HG02884 (cell line): ENCODE measurements around the gene RSBN1L.

Experiments
- ATAC-seq: cut with Tn5 transposase; IDR thresholded peaks from one replicate; pipeline ENCODE4 v1.9.1; 2021; ENCODE audit warnings: mild to moderate bottlenecking, moderate library complexity; ENCODE audit not compliant: unreplicated experiment

Gene RSBN1L

DNA sequence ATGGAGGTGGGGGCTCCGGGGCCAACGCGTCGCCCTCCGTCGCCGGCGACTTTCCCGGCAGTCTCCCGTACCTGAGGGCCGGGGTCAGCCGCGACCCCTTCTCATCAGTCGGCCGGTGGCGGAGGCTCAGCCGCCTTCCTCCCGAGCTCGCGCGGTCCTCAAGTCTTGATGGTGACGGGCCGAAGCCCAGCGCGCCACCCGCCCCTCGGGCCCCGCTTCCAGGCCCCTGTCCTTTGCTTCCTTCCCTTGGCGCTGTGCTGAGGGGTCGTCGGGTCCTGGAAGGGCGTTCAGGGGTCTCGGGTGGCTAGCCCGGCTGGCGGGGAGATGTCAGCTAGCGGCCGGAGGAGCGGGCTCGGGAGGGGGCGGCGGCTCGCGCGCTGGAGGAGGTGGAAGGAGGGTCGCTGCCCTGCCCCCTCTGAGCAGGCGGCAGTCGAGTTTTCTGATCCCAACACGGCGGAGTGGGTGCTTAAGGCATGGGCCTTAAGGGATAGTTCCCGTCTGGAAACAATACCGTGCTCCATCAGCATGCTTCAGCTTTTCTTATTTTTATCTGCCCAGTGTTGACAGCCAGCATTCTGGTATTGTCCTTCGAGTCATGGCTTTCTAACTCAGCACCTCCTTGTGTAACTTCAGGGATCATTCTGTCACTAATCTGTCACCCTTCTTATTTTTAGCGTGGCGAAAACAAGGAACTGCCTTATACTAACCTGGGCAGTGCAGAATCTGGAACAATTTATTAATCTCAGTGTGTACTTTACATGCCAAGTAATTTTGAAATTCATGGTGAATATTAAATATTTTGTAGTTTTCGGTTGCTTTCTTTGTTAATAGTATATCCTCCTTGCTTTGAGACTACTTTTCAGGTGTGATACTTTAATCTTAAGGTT is 103.1 kb downstream of the RSBN1L start:
- no peak for ATAC-seq

DNA sequence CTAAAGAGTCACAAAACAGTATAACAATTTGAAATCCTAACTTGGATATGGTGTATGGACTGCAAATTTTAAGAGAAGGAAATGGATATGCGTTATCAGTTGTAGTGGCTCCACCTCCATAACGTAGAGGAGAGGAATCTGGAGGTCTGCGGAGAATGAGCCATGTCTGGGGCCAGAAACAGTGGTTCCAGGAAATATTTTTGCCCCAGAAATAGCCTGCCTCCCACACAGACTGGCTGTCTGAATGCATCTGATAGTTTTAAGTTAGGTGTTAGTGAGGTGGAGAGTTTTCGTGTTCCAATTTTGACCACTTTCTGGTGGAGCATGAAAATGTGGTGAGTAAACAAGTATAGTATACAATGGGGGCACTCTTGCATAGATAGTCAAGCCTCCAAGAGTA is 103.9 kb downstream of the RSBN1L start:
- peak; percentile 16 for ATAC-seq

DNA sequence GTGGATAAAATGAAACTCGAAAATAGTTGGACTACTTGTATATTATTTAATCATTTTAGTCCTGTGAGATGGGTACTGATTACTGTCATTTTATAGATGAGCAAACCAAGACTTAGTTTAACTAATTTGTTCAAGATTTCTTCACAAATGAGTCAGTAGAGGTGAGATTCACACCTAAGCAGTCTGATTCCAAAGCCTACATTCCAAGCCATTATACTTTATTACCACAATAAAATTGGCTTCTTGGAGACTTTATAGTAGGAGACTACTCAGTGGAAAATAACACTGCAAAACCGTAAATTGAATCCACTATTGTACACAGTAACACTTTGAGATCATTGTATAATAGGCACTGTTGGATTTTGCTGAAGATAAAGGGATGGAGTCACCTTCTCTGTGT is 104.5 kb downstream of the RSBN1L start:
- ATAC-seq: no peak

DNA sequence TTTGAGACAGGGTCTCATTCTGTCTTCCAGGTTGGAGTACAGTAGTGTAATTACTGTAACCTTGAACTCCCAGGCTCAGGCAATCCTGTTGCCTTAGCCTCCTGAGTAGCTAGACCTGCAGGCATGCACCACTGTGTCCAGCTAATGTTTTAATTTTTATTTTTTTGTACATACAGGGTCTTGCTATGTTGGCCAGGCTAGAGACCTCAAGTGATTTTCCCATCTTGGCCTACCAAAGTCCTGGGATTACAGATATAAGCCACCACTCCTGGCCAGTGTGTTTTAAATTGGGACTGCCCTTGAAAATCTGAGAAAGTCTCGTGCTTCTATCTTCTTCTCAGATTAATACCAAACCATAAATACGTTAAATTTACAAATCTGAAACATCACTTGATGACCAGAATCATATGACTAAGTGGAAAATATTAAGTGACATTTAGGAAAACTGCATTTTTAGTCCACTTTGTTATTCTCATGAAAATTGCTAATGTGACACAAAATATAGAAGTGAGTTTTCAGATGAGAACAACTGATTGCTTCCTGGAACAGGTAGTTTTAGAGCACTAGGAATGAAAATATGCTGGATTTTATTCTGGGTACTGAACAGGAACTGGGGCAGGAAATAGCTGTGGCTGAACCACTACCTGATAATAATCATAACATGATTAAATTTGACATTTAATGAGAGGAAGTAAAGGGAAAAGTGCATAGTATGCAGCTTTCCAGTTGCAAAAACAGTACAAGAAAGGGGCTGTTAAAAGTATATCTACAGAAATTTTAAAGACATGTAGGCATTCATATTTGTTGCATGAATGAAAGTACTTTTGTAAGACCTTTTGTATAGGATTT is 106.5 kb downstream of the RSBN1L start:
- ATAC-seq: no peak

DNA sequence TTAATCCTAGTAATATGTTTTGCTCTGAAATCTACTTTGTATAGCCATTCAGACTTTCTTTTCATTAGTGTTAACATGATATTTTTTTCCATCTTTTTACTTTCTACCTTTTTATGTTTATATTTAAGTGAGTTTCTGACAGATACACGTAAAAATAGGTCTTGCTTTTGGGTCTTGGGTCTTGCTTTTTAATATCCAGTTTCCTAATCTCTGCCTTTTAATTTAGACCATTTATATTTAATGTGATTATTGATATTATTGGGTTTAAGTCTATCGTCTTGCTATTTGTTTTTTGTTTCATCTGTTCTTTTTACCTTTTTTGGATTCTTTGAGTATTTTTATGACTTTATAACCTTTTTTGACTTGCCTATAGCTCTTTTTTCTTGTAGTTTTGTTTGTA is 110.2 kb downstream of the RSBN1L start:
- ATAC-seq: no peak

DNA sequence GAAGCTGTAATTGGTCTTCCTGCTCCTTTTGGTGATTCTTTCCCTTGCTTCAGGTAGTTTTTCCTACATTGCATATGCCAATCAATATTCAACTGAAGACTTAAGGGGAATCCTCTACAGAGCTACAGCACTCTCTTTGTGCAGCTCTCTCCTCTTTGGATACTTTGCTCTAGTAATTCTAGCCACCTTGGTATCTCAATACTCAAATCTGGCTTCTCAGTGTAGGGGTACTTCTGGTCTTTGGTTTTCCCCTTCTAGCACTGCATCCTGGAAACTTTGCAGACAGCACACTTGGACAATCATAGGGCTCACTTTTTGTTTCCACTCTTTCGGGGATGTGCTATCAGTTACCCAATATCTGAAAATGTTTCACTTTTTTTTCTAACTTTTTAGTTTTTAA is 112.3 kb downstream of the RSBN1L start:
- no peak for ATAC-seq

DNA sequence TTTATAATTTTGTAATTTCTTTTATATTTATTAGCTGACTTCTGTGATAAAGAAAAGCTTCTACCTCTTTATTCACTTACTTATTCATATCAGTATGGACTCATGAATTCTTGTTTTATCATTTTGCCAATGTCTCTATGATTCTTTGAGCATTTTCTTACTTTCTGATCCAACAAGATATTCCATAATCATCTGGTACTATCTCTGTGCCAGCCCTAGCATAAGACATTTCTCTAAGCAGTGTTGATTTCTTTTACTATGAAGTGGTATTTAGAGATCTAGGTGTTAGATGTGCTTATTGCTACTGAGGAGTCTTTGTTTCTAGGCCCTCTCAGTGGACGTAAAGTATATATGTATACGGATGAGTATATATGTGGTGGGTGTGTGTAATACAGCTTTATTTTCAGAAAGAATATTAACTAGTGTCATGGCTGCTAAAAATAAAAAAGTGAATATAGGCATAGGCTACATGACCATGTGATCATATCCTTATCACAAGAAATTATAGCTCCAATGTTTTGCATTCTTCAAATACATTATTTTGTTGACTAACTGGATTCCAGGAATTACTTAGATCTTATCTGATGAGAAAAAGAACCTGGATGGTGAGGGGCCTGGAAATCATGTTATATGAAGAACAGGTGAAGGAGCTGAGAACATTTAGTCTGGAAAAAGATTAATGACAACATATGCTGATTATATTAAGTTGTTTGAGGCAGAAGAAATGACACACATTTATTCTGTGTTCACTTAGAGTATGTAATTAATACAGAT is 115.4 kb downstream of the RSBN1L start:
- no peak for ATAC-seq

DNA sequence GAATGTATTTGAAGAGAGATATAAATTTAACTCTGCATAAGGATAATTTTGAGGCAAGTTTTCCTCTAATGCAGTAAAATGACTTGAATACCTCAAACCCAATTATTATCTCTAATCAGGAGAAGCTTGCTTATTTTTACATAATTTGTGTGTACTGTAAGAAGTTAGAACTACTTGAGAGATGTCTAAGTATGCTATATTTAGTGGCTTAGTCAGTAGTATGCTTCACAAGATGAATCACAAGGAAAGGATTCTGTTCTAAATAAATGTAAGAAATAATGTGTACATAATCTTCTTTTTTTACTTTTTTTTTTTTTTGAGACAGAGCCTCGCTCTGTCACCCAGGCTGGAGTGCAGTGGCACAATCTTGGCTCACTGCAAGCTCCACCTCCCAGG is 116.0 kb downstream of the RSBN1L start:
- ATAC-seq: no peak

DNA sequence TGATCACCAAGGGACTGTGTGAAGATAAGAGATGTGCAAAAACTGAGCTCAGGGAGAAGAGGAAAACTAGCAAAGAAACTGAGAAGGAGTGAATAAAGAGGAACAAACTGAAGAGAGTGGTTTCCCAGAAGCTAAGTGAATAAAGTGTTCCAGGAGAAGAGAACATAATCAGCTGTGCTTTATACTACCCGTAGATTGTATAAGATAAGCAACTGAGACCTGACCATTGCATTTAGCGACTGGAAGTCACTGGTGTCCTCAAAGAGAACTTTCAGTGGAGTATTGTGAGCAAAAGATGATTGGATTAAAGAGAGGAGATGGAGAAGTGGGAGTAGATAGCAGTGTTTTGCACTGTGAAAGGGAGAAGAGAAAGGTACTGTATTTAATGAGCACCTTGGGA is 116.9 kb downstream of the RSBN1L start:
- no peak for ATAC-seq

DNA sequence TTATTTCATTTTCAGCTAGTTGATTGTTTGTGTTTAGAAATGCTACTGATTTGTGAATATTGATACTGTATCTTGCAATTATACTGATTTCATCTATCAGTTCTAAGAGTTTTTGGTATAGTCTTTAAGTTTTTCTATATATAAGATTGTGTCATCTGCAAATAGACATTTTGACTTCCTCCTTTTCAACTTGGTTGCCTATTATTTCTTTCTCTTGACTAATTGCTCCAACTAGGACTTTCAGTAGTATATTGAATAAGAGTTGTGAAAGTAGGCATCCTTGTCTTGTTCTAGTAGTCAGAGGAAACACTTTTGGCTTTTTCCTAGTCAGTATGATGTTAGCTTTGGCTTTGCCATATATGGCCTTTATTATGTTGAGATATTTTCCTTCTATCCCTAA is 122.8 kb downstream of the RSBN1L start:
- ATAC-seq: no peak

DNA sequence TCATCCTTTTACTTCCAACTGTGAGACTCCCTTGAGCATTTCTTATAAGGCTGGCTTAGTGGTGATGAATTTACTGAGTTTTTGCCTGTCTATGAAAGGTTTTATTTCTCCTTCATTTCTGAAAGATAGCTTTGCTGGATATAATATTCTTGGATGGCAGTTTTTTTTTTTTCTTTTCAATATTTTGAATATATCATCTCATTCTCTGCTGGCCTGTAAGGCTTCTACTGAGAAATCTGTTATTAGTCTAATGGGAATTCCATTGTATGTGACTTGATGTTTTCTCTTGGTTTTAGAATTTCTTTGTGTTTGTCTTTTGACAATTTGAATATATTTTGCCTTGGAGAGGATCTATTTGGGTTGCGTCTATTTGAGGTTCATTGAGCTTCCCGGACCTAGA is 124.7 kb downstream of the RSBN1L start:
- no peak for ATAC-seq

DNA sequence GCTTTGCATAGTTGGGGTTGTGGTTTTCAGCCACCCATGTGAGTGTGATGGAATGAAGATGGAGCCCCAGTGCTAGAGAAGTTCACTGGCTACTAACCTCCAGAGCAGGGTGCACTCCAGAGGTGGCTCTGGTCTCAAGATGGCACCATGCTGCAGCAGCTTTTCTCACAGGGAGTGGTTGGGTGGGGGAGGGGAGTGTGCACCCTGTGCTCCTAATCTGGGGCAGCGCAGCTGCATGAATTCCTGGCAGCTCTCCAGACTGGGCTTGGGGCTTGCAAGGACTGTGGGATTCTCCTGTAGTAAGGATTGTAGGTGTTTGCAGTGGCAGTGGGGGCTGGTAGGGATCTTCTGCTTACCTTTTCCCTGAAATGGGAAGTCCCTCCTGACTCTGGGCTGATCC is 126.0 kb downstream of the RSBN1L start:
- no peak for ATAC-seq

DNA sequence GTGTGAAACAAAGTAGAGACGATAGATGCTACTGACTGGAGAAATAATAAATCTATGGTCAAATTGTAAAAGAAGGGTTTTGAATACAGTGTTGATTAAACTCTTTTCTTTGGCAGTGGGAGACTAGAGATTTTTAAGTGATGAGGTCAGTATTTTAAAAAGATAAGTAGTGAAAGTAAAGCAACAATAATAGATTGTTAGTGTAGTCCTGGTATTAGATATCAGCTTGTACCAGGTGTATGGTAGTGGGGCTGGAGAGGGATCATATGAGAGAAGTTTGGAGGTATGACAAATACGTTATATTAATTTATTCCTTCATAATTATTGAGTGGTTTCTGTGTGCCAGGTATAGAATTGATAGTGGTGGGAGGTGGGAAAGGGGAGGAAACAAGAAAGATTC is 127.5 kb downstream of the RSBN1L start:
- no peak for ATAC-seq

DNA sequence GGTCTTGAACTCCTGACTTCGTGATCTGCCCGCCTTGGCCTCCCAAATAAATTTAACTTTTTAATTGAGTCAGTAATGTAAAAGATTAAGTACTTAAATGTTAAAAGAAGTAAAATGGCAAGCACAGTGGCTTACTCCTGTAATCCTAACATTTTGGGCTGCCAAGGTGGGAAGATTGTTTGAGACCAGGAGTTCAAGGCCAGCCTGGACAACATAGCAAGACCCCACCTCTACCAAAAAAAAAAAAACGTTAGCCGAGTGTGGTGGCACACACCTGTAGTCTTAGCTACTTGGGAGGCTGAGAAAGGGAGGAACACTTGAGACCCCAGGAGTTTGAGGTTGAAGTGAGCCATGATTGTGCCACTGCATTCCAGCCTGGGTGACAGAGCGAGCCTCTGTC is 128.4 kb downstream of the RSBN1L start:
- no peak for ATAC-seq

DNA sequence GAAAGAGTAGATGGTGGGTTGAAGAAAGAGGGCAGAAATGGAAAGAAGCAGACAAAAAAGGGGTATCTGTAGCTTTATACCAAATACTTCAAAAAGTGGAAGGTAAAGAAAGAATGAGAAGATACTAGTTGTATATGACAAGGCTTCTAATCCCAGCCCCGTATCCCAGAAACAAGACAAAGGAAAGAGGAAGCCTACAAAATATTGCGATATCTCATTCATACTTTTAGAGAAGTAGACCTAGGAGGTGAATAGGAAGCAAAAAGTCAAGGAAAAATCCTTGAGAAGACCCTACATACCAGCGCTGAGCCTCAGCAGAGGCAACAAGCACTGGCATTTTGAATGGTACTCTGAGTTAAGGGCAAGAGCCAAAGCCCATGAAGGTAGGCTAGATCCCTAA is 128.9 kb downstream of the RSBN1L start:
- ATAC-seq: no peak

DNA sequence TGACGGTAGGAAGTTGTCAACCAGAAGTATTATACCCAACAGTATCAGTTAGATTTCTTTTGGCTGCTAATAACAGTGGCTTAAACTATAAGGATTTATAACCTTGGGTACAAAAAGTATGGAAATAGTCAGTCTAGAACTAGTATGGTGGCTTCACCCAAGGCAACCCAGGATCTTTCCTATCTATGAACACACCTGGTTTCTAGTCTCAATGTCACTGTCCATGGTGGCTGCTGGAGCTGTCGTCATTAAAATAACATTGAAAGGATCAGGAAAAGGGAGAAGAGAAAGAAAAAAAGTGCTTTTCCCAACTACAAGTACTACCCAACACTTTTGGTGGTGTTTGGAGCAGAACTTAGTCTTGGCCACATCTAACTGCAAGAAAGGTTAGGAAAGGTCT is 130.0 kb downstream of the RSBN1L start:
- no peak for ATAC-seq

DNA sequence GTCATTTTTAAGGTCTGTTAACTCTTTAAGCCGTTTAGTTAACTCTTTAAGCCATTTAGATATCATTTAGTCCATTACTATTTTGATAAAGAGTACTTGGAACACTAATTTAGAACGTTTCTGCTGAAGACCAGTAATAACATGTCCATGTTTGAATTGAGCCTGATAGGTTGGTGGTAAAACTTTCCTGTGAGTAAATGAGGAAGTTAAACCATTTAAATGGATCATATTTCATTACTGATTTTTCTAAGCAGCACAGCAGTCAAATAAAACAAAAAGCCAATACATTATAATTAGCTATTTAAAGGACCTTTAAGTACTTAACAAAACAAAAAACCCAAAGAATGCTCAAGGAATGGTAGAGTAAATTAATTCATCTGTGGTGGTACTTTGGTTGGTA is 131.7 kb downstream of the RSBN1L start:
- ATAC-seq: no peak

DNA sequence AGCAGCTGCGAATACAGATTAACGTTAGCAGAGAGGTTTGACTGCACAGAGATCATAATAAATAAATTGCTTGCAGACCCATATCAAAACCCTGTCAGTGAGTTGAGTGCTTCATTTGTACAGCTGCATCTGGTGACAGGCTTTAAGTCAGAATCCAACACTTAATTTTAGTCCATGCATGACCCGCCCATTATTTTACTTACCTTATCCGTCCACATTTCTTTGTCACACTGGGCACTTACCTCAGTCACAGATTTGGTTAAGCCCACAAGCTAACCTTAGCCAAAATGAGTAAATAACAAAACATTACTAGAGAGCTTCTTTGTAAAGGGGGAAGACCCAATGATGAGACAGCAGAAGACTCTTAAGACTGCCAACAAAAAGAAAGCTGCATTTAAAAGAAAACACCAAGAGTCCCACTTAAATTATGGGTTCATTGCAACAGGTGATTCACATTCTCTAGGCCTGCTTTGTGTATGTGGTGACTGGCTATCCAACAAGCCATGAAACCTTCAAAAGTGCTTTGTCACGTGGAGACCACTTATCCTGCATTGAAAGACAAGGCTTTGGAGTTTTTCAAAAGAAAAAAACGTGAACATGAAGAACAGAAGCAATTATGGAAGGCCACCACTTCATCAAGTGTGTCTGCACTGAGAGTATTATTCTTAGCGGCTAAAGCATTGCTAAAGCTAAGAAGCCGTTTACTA is 134.5 kb downstream of the RSBN1L start:
- no peak for ATAC-seq

DNA sequence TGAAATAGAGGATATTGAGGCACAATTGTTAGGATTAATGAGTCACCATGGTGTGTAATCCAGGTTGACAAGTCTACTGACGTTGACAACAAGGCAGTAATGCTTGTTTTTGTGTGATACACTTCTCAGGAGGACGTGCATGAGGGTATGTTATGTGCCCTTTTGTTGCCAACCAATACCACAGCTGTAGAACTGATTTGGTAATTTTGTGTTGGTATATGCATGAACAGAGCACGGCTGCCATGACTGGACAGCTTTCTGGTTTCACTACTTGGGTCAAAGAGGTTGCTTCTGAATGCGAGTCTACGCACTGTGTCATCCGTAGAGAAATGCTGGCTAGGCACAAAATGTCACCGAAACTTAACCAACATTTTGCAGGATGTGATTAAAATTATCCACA is 135.2 kb downstream of the RSBN1L start:
- ATAC-seq: no peak

DNA sequence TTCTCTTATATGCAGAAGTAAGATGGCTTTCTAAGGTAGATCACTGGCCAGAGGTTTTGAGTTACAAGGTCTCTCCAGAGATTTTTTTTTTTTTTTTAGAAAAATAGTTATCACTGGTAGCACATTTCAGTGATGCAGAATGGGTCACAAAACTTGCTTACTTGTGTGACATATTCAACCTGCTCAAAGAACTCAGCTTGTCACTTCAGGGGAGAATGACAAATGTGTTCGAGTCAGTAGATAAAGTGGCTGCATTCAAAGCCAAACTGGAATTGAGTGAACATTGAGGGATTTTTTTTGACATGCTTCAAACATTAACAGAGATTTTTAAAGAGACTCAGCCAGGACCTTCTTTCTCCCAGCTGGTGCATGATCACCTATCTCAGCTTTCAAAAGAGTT is 135.7 kb downstream of the RSBN1L start:
- ATAC-seq: no peak
